Sciatic nerve (tissue), 2 donors: ENCODE data around the gene SLC39A7. TPM values are rescaled to one million over a fixed set of nuclear protein-coding genes. Genes with fewer than 3 reads are reported as not detected.

ENCODE experiments used
- ATAC-seq: fragments of 200-7000 bp; cut with Tn5 transposase; one replicate; pipeline ENCODE4 v1.9.1; 2020; ENCODE audit warnings: mild to moderate bottlenecking, moderate library complexity
- DNase-seq: peaks from one replicate; pipeline ENCODE4 v3.0.0-alpha.2; 2020; ENCODE audit warnings: low spot score
- intact Hi-C: fragments of 100-400 bp; cut with DNase I; formaldehyde crosslinking; loops from one replicate; pipeline ENCODE4 v1.14.2; 2022
- microRNA-seq: library from miRNA; unstranded; fragments of <30 nt; microRNA quantifications from one replicate; pipeline ENCODE4 v1.2.0, GENCODE V29; 2020
- total RNA-seq: library from RNA; stranded (reverse); fragmentation: NEBNext Ultra II Directional; extraction: Animal tissue kit (Norgen Biotek cat#: 25700); gene quantifications from one replicate; pipeline ENCODE4 v1.2.1, GENCODE V29; 2021
- donor health status: DM: no; HTN: no; CAD: no.
- donor health status: DM: no; HTN: no; CAD: no.

Gene SLC39A7
- total RNA-seq, 1 donor from 2014 or later, result 65.3 TPM

- ATAC-seq (no peak), DNase-seq (no peak)
- intact Hi-C loops, result no loop called here
Measured at GRCh38 chr6:33250731-33251130, 50.1 kb downstream of the SLC39A7 start.

GRCh38 chr6:33251395-33252012, 50.8 kb downstream of the SLC39A7 start:
- ATAC-seq (no peak), DNase-seq (no peak)
- intact Hi-C loops, result no loop called here

- ATAC-seq (no peak), DNase-seq (no peak)
- intact Hi-C loops, result no loop called here
Measured at GRCh38 chr6:33252759-33253158, 52.1 kb downstream of the SLC39A7 start.

Small RNAs within 50 kb of the gene (microRNA-seq; reads per million reads assigned to microRNA genes)
- gene MIR219A1, result 2.9 reads per million

Other genes with a start within 250 kb of the SLC39A7 start
- 70.1 TPM for gene HLA-DMA, start 247.8 kb upstream of the SLC39A7 start, total RNA-seq
- 188 TPM for gene BRD2, start 232.3 kb upstream of the SLC39A7 start, total RNA-seq
- 9.7 TPM for gene HLA-DOA, start 191.3 kb upstream of the SLC39A7 start, total RNA-seq
- 141 TPM for gene HLA-DPA1, start 127.2 kb upstream of the SLC39A7 start, total RNA-seq
- 138 TPM for gene HLA-DPB1, start 124.9 kb upstream of the SLC39A7 start, total RNA-seq
- 5.6 TPM for gene COL11A2, start 8.4 kb upstream of the SLC39A7 start, total RNA-seq
- gene RXRB, start 202 bp upstream of the SLC39A7 start, total RNA-seq, result 54.0 TPM
- gene HSD17B8, start 3.8 kb downstream of the SLC39A7 start, total RNA-seq, result 12.7 TPM
- gene RING1, start 7.6 kb downstream of the SLC39A7 start, total RNA-seq, result 39.5 TPM
- gene VPS52, start 71.0 kb downstream of the SLC39A7 start, total RNA-seq, result 50.0 TPM
- 1,733 TPM for gene RPS18, start 71.2 kb downstream of the SLC39A7 start, total RNA-seq
- gene B3GALT4, start 76.3 kb downstream of the SLC39A7 start, total RNA-seq, result 14.8 TPM
- 32.4 TPM for gene WDR46, start 88.4 kb downstream of the SLC39A7 start, total RNA-seq
- gene PFDN6, start 88.7 kb downstream of the SLC39A7 start, total RNA-seq, result 27.1 TPM
- 83.5 TPM for gene RGL2, start 98.1 kb downstream of the SLC39A7 start, total RNA-seq
- 85.5 TPM for gene TAPBP, start 113.2 kb downstream of the SLC39A7 start, total RNA-seq
- gene ZBTB22, start 116.9 kb downstream of the SLC39A7 start, total RNA-seq, result 23.2 TPM
- gene DAXX, start 122.1 kb downstream of the SLC39A7 start, total RNA-seq, result 35.9 TPM
- 1.5 TPM for gene KIFC1, start 191.0 kb downstream of the SLC39A7 start, total RNA-seq
- 107 TPM for gene PHF1, start 210.1 kb downstream of the SLC39A7 start, total RNA-seq
- gene CUTA, start 217.2 kb downstream of the SLC39A7 start, total RNA-seq, result 107 TPM
- 30.2 TPM for gene SYNGAP1, start 219.2 kb downstream of the SLC39A7 start, total RNA-seq